Measurements from ENCODE around the gene ACACB. TPM values are rescaled to one million over a fixed set of nuclear protein-coding genes. Genes with fewer than 3 reads are reported as not detected.

The ACACB gene
- total and polyA plus RNA-seq, 11 donors = 29.9 to 176 (median 119) TPM

DNA sequence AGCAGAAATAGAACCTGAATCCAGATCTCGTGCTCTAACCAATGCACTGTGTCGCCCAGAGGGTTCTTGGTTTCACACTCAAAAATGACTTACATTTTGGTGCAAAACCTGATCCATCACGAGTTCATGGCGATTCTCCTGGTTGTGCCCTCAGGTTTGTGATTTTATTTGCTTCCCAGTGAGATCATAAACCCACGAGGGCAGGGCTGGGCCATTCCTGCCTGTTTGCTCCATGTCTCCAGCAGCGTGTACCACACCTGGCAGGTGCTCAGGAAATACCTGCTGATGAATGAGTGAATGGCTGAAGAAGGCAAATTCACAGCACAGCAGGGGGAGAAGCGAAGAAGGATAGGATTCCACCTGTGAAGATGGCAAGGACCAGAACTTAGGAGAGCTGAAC is 9.4 kb downstream of the ACACB start:
- H3K36me3 ChIP-seq = peaks cover 0 to 20% (median 4%) of the 10 kb centered on the region in 9 donors
- DNase-seq = no peak
- H3K27me3 ChIP-seq = no peaks in the 10 kb centered on the region
- WGBS, 4 donors = 81 to 89% (median 86%) methylated on average over 7 of the region's 7 CpGs
- H3K27ac ChIP-seq = peak overlapping the region in 9 of 12 donors; percentile 58 to 89 (median 72)
- no peak for ATAC-seq
- intact Hi-C loops (cut with DNase I) = no loop called here
- TF ChIP-seq, protein P1, sequence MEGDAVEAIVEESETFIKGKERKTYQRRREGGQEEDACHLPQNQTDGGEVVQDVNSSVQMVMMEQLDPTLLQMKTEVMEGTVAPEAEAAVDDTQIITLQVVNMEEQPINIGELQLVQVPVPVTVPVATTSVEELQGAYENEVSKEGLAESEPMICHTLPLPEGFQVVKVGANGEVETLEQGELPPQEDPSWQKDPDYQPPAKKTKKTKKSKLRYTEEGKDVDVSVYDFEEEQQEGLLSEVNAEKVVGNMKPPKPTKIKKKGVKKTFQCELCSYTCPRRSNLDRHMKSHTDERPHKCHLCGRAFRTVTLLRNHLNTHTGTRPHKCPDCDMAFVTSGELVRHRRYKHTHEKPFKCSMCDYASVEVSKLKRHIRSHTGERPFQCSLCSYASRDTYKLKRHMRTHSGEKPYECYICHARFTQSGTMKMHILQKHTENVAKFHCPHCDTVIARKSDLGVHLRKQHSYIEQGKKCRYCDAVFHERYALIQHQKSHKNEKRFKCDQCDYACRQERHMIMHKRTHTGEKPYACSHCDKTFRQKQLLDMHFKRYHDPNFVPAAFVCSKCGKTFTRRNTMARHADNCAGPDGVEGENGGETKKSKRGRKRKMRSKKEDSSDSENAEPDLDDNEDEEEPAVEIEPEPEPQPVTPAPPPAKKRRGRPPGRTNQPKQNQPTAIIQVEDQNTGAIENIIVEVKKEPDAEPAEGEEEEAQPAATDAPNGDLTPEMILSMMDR (IDR thresholded peaks at IDR 0.05) = no peak
- TF ChIP-seq POLR2A (IDR thresholded peaks at IDR 0.05) = no peak
- no peaks in the 10 kb centered on the region for H3K9me3 ChIP-seq
- H3K4me3 ChIP-seq = no peak overlapping the region
- H3K4me1 ChIP-seq = peaks cover 0 to 86% (median 17%) of the 10 kb centered on the region in 12 donors

- WGBS, 4 donors = 66 to 74% (median 69%) methylated on average over 3 of the region's 3 CpGs
- intact Hi-C loops (cut with DNase I) = no loop called here
- no peak overlapping the region for H3K4me3 ChIP-seq
- no peaks in the 10 kb centered on the region for H3K9me3 ChIP-seq
- H3K36me3 ChIP-seq = peaks cover 0 to 20% (median 4%) of the 10 kb centered on the region in 9 donors
- peak overlapping the region in 4 of 12 donors; percentile 47 to 89 (median 76) for H3K27ac ChIP-seq
- no peaks in the 10 kb centered on the region for H3K27me3 ChIP-seq
- ATAC-seq (no peak), DNase-seq (no peak)
- no peak for TF ChIP-seq POLR2A (IDR thresholded peaks at IDR 0.05)
- TF ChIP-seq, protein P1 (IDR thresholded peaks at IDR 0.05) = no peak
- peaks cover 0 to 80% (median 19%) of the 10 kb centered on the region in 12 donors for H3K4me1 ChIP-seq
Observed at GRCh38 chr12:109126784-109127183, 10.4 kb downstream of the ACACB start.

DNA sequence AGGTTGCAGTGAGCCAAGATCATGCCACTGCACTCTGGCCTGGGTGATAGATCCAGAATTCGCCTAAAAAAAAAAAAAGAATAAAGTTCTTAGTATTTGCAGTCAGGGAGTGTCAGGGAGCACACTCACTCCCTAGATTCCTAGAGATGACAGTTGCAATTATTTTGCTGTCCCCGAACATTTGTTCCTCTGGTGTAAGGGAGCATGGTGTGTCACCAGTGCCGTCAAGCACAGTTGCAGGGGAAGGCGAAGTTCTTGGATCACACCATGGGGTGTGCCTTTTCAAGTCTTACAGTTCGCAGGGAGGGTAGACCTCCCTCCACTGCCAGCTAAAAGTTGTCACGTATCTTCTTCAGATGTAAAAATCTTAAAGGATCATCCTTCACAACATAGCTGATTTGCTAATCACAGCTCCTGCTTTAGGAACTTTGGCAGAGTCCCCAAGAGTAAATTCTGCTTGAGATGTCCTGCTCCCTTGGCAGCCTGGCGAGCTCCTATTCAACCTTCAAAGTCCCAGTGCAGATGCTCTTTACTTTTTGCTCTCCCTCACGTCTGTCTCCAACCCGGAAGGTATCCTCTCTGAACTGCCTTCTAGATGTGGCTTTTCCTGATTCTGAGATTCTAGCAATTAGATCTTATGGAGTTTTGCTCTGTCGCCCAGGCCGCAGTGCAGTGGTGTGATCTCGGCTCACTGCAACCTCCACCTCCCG is 11.3 kb downstream of the ACACB start:
- Histone ChIP-seq H3K9me3 (no peaks in the 10 kb centered on the region), H3K27ac (peak overlapping the region in 3 of 12 donors; percentile 82 to 89 (median 89)), H3K27me3 (no peaks in the 10 kb centered on the region), H3K36me3 (peaks cover 0 to 20% (median 4%) of the 10 kb centered on the region in 9 donors), H3K4me3 (no peak overlapping the region), H3K4me1 (peaks cover 0 to 84% (median 22%) of the 10 kb centered on the region in 12 donors)
- no peak for ATAC-seq
- DNase-seq = no peak
- intact Hi-C loops (cut with DNase I) = no loop called here
- WGBS, 4 donors = 84 to 93% (median 90%) methylated on average over 13 of the region's 13 CpGs
- TF ChIP-seq, protein P1 (IDR thresholded peaks at IDR 0.05) = no peak
- TF ChIP-seq POLR2A (IDR thresholded peaks at IDR 0.05) = no peak

GRCh38 chr12:109130297-109131153 is 14.1 kb downstream of the ACACB start:
- Histone ChIP-seq H3K27me3 (no peaks in the 10 kb centered on the region), H3K4me1 (peaks cover 0 to 90% (median 30%) of the 10 kb centered on the region in 12 donors), H3K4me3 (peak overlapping the region in 1 of 12 donors; percentile 36), H3K27ac (peak overlapping the region; percentile 60 to 91 (median 84)), H3K9me3 (no peaks in the 10 kb centered on the region), H3K36me3 (peaks cover 0 to 20% (median 2%) of the 10 kb centered on the region in 9 donors)
- 57 to 66% (median 59%) methylated on average over 12 to 15 of the region's 15 CpGs for WGBS, 4 donors
- TF ChIP-seq POLR2A (IDR thresholded peaks at IDR 0.05) = no peak
- TF ChIP-seq, protein P1 (IDR thresholded peaks at IDR 0.05) = no peak
- DNase-seq (no peak), ATAC-seq (peak; percentile 17 to 56 (median 34))
- intact Hi-C loops (cut with DNase I) = loop anchor here in 3 of 10 donors (1.0 to 5.0 kb wide), 3 partner anchors 14 to 37 kb away; partner anchors contain the start of gene ACACB (in 2 of the 3)

Data from heart left ventricle (tissue), 16 donors.